ENCODE data around the gene NFKBIE. TPM values are rescaled to one million over a fixed set of nuclear protein-coding genes. Genes with fewer than 3 reads are reported as not detected.

NFKBIE gene
- total RNA-seq, 2 donors from 2014 or later = 18.9 to 68.6 TPM

DNA sequence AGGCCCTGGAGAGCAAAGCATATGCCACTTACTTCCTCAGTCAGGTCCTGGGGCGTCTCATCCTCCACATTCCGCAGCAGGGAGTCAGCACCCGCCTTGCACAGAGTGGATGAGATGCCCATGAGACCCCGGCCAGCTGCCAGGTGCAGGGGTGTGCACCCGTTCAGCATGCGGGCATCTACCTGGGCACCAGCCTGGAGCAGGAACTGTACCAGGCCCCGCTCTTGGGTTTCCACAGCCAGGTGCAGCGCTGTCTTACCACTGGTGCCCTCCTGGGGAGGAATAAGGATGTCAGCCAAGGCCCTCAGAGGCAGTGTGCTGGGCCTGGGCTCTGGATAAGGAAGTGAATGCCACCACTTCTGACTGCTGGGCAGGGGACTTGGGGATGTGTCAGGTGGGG, 5.3 kb downstream of the NFKBIE start:
- Histone ChIP-seq H3K27me3 (no peaks in the 10 kb centered on the region), H3K9me3 (no peaks in the 10 kb centered on the region), H3K4me3 (no peak overlapping the region), H3K4me1 (peaks cover 61% of the 10 kb centered on the region), H3K36me3 (replicated peaks in 1 of 2; ENCODE audit: insufficient read depth in 1 of 2, low read depth in 2 of 2) (peaks cover 0 to under 1% of the 10 kb centered on the region in 2 donors), H3K27ac (no peak overlapping the region)
- DNase-seq (no peak), ATAC-seq (no peak)
- intact Hi-C loops (cut with DNase I) = no loop called here
- TF ChIP-seq POLR2A (IDR thresholded peaks at IDR 0.05) (no peak), CTCF (IDR thresholded peaks at IDR 0.05) (no peak)
- 89% methylated on average over 8 of the region's 8 CpGs; no CpG with 5 or more reads in 1 of the 2 donors for WGBS, 2 donors

GRCh38 chr6:44258921-44259320, 6.4 kb downstream of the NFKBIE start:
- 79 to 94% methylated on average over 3 of the region's 3 CpGs for WGBS, 2 donors
- DNase-seq = no peak
- intact Hi-C loops (cut with DNase I) = no loop called here

DNA sequence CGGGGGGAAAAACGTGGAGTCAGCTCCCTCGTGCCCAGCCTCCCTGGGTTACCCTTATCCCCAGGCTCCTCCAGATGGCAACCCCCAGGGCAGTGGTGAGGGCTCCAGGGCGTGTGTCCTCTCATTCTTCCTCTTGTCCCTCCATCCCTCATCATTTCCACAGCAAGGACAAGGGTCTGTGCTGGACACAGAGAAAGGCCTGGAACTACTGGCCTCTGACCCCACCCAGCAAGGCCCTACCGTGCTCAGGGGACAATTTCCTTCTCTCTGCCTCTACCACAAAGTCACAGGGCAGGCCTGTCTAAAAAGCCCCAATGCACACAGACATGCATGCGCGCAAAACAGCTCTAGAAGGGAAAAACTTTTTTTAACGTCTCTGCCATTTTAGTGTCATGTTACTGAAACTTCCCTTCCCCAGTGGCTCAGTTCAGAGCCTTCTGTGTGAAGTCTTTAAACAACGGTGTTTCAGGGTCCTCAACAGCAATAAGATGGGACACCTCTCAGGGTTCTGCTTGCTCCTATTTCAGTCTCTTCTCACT, 7.0 kb downstream of the NFKBIE start:
- H3K27me3 ChIP-seq = no peaks in the 10 kb centered on the region
- H3K4me3 ChIP-seq = no peak overlapping the region
- 77 to 81% methylated on average over 9 of the region's 9 CpGs for WGBS, 2 donors
- TF ChIP-seq POLR2A (IDR thresholded peaks at IDR 0.05) (no peak), CTCF (IDR thresholded peaks at IDR 0.05) (no peak)
- intact Hi-C loops (cut with DNase I) = no loop called here
- no peaks in the 10 kb centered on the region for H3K9me3 ChIP-seq
- no peak for DNase-seq
- H3K36me3 ChIP-seq (replicated peaks in 1 of 2; ENCODE audit: insufficient read depth in 1 of 2, low read depth in 2 of 2) = peaks cover 8 to 12% of the 10 kb centered on the region in 2 donors
- peaks cover 61% of the 10 kb centered on the region for H3K4me1 ChIP-seq
- ATAC-seq = no peak
- H3K27ac ChIP-seq = peak overlapping the region in 2 of 4 donors; percentile 92 to 93

More at GRCh38 chr6:44258921-44259320, 6.4 kb downstream of the NFKBIE start:
- H3K9me3 ChIP-seq = no peaks in the 10 kb centered on the region
- H3K4me3 ChIP-seq = no peak overlapping the region
- no peak overlapping the region for H3K27ac ChIP-seq
- no peaks in the 10 kb centered on the region for H3K27me3 ChIP-seq
- peaks cover 62% of the 10 kb centered on the region for H3K4me1 ChIP-seq
- H3K36me3 ChIP-seq (replicated peaks in 1 of 2; ENCODE audit: insufficient read depth in 1 of 2, low read depth in 2 of 2) = peaks cover 6 to 7% of the 10 kb centered on the region in 2 donors
- no peak for ATAC-seq
- TF ChIP-seq POLR2A (IDR thresholded peaks at IDR 0.05) = no peak
- no peak for TF ChIP-seq CTCF (IDR thresholded peaks at IDR 0.05)

GRCh38 chr6:44257753-44258324, 7.5 kb downstream of the NFKBIE start:
- intact Hi-C loops (cut with DNase I) = no loop called here
- Histone ChIP-seq H3K9me3 (no peaks in the 10 kb centered on the region), H3K4me3 (peak overlapping the region in 1 of 2 donors; percentile 94), H3K4me1 (peaks cover 61% of the 10 kb centered on the region), H3K27ac (peak overlapping the region; percentile 89 to 94 (median 92)), H3K36me3 (replicated peaks in 1 of 2; ENCODE audit: insufficient read depth in 1 of 2, low read depth in 2 of 2) (peaks cover 14 to 18% of the 10 kb centered on the region in 2 donors), H3K27me3 (no peaks in the 10 kb centered on the region)
- WGBS, 2 donors = 19 to 24% methylated on average over 14 to 15 of the region's 15 CpGs
- no peak for TF ChIP-seq POLR2A (IDR thresholded peaks at IDR 0.05)
- TF ChIP-seq CTCF (IDR thresholded peaks at IDR 0.05) = peak in 2 of 7 experiments; percentile 17 to 24
- no peak for ATAC-seq
- DNase-seq = no peak
